Immature natural killer cell (primary cell): ENCODE data around the gene FAM53B. TPM values are rescaled to one million over a fixed set of nuclear protein-coding genes. Genes with fewer than 3 reads are reported as not detected.

Source experiments
- DNase-seq, 3 donors: peaks; one replicate each; pipeline ENCODE4 v3.0.0; 2022; ENCODE audit warnings: mixed read lengths in 1 of 3
- H3K27ac Mint-ChIP-seq, 6 donors: one replicate each; pipeline ENCODE4 v1.8.0; 2020; ENCODE audit warnings: mixed read lengths in 6 of 6, mild to moderate bottlenecking in 5 of 6, inconsistent platforms in 4 of 6, moderate library complexity in 3 of 6
- H3K27me3 Mint-ChIP-seq, 3 donors: one replicate each; pipeline ENCODE4 v1.8.0; 2020 to 2021; ENCODE audit warnings: low read depth in 3 of 3, mild to moderate bottlenecking in 3 of 3, mixed read lengths in 3 of 3, moderate library complexity in 3 of 3, inconsistent platforms in 1 of 3
- H3K36me3 Mint-ChIP-seq, 3 donors: one replicate each; pipeline ENCODE4 v1.8.0; 2020; ENCODE audit warnings: mixed read lengths in 3 of 3, inconsistent platforms in 2 of 3, mild to moderate bottlenecking in 2 of 3
- H3K4me1 Mint-ChIP-seq, 2 donors: one replicate each; pipeline ENCODE4 v1.8.0; 2020; ENCODE audit warnings: inconsistent platforms in 2 of 2, mild to moderate bottlenecking in 2 of 2, mixed read lengths in 2 of 2, moderate library complexity in 1 of 2
- H3K4me3 Mint-ChIP-seq, 5 donors: one replicate each; pipeline ENCODE4 v1.8.0; 2020; ENCODE audit warnings: mild to moderate bottlenecking in 5 of 5, mixed read lengths in 5 of 5, inconsistent platforms in 3 of 5, moderate library complexity in 3 of 5
- H3K9me3 Mint-ChIP-seq, 6 donors: one replicate each; pipeline ENCODE4 v1.8.0; 2020; ENCODE audit warnings: mild to moderate bottlenecking in 6 of 6, mixed read lengths in 6 of 6, inconsistent platforms in 4 of 6, moderate library complexity in 3 of 6
- polyA plus RNA-seq, 3 donors: library from polyadenylated mRNA; unstranded; fragments of 300-500 nt; fragmentation: Illumina TruSeq; gene quantifications; one replicate each; pipeline ENCODE4 v1.2.3, GENCODE V29; 2021

Gene FAM53B
- polyA plus RNA-seq, 3 donors from 2014 or later, result 12.1 to 62.1 (median 23.8) TPM

DNA sequence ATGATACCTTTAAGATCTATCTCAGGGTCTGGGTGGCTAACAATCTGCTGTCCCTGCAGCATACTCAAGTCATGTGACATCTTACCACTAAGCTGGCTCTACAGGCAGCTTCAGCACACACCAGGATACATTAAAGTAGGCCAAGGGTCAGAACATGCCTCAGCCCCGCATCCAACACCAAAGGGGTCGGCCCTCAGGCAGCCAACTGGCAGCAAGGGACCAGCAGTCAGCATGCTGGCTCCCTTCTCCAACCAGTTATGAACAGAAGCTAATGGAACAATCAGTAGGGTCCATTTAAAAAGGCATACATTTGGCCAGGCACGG, 37.1 kb downstream of the FAM53B start:
- H3K27me3 Mint-ChIP-seq, result peaks cover 10 to 16% (median 12%) of the 10 kb centered on the region in 3 donors
- peak overlapping the region; percentile 93 to 99 (median 97) for H3K27ac Mint-ChIP-seq
- no peak for DNase-seq
- H3K36me3 Mint-ChIP-seq, result peaks cover 0 to 35% (median 26%) of the 10 kb centered on the region in 3 donors
- peak overlapping the region in 4 of 5 donors; percentile 20 to 72 (median 52) for H3K4me3 Mint-ChIP-seq
- peaks cover 96% of the 10 kb centered on the region in 2 donors for H3K4me1 Mint-ChIP-seq
- H3K9me3 Mint-ChIP-seq, result no peaks in the 10 kb centered on the region

DNA sequence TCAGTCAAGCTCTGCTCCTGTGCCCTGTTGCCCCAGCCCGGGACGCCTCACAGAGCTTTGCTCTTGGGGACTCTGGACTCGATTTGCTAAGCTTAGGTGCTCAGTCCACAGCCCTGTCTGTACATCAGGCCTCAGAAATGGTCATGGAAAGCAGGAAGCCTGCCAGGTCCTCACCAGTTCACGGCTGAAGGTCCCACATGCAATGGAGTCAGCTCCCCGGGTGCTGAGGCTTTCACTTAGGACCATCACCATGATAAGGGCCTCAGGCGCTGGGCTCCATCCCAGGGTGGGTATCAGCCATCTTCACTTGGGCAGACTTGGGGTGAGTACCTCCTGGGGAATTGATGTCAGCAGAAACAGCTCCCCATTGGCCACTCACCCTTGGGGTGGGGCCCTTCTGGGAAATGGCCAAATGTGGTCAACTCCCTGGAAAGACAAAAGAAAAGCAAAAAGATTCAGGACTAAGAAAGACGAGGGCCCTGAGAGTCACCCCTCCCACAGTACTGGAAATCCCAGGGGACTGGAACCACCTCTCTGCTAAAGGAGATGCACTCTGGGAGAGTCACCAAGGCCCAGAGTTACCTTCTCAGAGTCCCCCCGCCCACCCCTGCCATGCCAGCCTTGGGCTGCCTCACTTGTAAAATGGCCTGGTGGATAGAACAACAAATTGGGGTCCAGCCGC, 37.6 kb downstream of the FAM53B start:
- H3K4me3 Mint-ChIP-seq, result peak overlapping the region; percentile 35 to 72 (median 55)
- H3K27ac Mint-ChIP-seq, result peak overlapping the region; percentile 93 to 99 (median 97)
- peaks cover 100% of the 10 kb centered on the region in 2 donors for H3K4me1 Mint-ChIP-seq
- peaks cover 0 to 36% (median 28%) of the 10 kb centered on the region in 3 donors for H3K36me3 Mint-ChIP-seq
- peaks cover 10 to 16% (median 11%) of the 10 kb centered on the region in 3 donors for H3K27me3 Mint-ChIP-seq
- no peaks in the 10 kb centered on the region for H3K9me3 Mint-ChIP-seq
- DNase-seq, result no peak

- Mint-ChIP-seq H3K27me3 (peaks cover 12 to 16% (median 13%) of the 10 kb centered on the region in 3 donors), H3K4me1 (peaks cover 100% of the 10 kb centered on the region in 2 donors), H3K36me3 (peaks cover 0 to 36% (median 28%) of the 10 kb centered on the region in 3 donors), H3K9me3 (no peaks in the 10 kb centered on the region), H3K4me3 (peak overlapping the region; percentile 43 to 74 (median 71)), H3K27ac (peak overlapping the region; percentile 93 to 99 (median 98))
- no peak for DNase-seq
These were observed 38.2 kb downstream of the FAM53B start for GRCh38 chr10:124705817-124706461.

GRCh38 chr10:124705381-124705740, 38.8 kb downstream of the FAM53B start:
- Mint-ChIP-seq H3K27me3 (peaks cover 12 to 17% (median 15%) of the 10 kb centered on the region in 3 donors), H3K4me1 (peaks cover 100% of the 10 kb centered on the region in 2 donors), H3K36me3 (peaks cover 0 to 36% (median 28%) of the 10 kb centered on the region in 3 donors), H3K4me3 (peak overlapping the region; percentile 45 to 74 (median 71)), H3K27ac (peak overlapping the region; percentile 93 to 99 (median 98)), H3K9me3 (no peaks in the 10 kb centered on the region)
- no peak for DNase-seq

DNA sequence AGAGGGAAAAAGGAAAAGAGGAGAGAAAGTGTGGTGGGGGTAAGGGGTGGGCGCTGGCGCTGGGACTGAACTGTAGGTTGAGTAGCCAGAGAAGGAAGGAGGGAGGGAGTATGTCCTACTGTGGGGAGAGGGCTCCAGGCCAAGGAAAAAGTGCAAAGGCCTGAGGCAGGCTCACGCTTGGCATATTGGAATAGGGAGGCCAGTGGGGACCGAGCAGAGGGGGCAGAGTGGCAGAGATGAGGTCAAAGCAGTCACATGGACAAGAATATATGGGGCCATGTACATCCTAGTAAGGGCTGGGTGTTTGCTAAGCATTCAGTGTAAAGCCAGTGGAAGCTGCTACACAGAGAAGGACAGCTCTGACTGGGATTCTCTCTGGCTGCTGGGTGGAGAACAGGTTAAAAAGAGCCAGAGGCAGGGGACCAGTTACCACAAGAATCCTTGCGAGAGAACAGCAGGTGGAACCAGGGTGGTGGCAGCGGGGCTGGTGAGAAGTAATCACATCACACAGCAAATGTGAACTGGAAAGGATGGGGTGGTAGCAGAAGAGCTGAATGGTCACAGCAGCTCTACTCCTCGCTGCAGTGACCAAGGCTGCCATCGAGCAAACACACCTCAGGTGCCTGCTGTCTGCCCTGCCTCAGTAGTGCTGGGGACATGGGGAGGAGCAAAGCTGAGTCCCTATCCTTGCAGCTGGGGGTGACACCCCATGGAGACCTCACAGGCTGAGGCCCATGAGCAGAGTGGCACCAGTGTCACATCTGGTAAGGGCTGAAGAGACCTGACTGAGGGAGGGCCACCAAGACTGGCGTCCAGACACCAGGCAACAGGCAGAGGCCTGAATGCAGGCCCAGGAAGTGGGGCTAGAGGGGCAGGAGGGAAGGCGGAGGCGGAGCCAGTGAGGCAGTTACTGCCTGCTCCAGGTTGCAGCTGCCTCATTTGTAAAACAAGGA, 39.5 kb downstream of the FAM53B start:
- H3K4me3 Mint-ChIP-seq, result peak overlapping the region; percentile 45 to 74 (median 71)
- DNase-seq, result peak in 2 of 3 donors; percentile 39 to 48
- H3K27ac Mint-ChIP-seq, result peak overlapping the region; percentile 93 to 99 (median 98)
- H3K4me1 Mint-ChIP-seq, result peaks cover 100% of the 10 kb centered on the region in 2 donors
- H3K9me3 Mint-ChIP-seq, result no peaks in the 10 kb centered on the region
- peaks cover 10 to 18% (median 15%) of the 10 kb centered on the region in 3 donors for H3K27me3 Mint-ChIP-seq
- peaks cover 0 to 36% (median 28%) of the 10 kb centered on the region in 3 donors for H3K36me3 Mint-ChIP-seq

GRCh38 chr10:124703778-124704427, 40.3 kb downstream of the FAM53B start:
- peaks cover 100% of the 10 kb centered on the region in 2 donors for H3K4me1 Mint-ChIP-seq
- H3K9me3 Mint-ChIP-seq, result no peaks in the 10 kb centered on the region
- H3K4me3 Mint-ChIP-seq, result peak overlapping the region in 4 of 5 donors; percentile 50 to 79 (median 74)
- peaks cover 9 to 16% (median 11%) of the 10 kb centered on the region in 3 donors for H3K27me3 Mint-ChIP-seq
- DNase-seq, result no peak
- peak overlapping the region; percentile 93 to 99 (median 98) for H3K27ac Mint-ChIP-seq
- peaks cover 0 to 36% (median 28%) of the 10 kb centered on the region in 3 donors for H3K36me3 Mint-ChIP-seq

GRCh38 chr10:124703372-124703771, 40.8 kb downstream of the FAM53B start:
- Mint-ChIP-seq H3K4me3 (peak overlapping the region; percentile 61 to 79 (median 75)), H3K9me3 (no peaks in the 10 kb centered on the region), H3K27ac (peak overlapping the region; percentile 93 to 99 (median 98)), H3K4me1 (peaks cover 100% of the 10 kb centered on the region in 2 donors), H3K36me3 (peaks cover 0 to 38% (median 28%) of the 10 kb centered on the region in 3 donors), H3K27me3 (peaks cover 11 to 17% (median 13%) of the 10 kb centered on the region in 3 donors)
- DNase-seq, result no peak

- Mint-ChIP-seq H3K27ac (peak overlapping the region; percentile 93 to 99 (median 98)), H3K4me1 (peaks cover 100% of the 10 kb centered on the region in 2 donors), H3K9me3 (no peaks in the 10 kb centered on the region), H3K36me3 (peaks cover 0 to 35% (median 21%) of the 10 kb centered on the region in 3 donors), H3K4me3 (peak overlapping the region; percentile 61 to 79 (median 75)), H3K27me3 (peaks cover 12 to 20% (median 18%) of the 10 kb centered on the region in 3 donors)
- DNase-seq, result peak; percentile 40 to 48 (median 46)
These were observed 42.1 kb downstream of the FAM53B start for GRCh38 chr10:124701881-124702656.

DNA sequence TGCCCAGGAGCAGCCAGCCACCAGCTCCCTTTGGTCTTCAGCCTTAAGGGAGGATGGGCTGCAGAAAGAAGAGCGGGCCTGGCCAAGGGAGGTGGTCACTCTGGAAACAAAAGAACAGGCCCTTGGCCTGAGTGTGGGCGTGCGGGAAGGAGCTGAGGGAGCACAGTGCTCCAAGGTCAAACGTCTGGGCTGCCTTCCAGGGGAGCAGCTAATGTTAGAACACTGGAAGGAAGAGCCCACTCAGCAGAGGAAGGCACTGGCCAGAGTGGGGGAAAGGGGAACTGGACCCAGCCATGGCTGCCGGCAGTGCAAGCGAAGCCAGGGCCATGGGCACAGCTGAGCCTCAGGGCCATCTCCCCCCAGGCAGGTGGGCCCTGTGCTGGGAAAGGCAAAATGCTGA, 42.7 kb downstream of the FAM53B start:
- H3K27me3 Mint-ChIP-seq, result peaks cover 16 to 24% (median 23%) of the 10 kb centered on the region in 3 donors
- peaks cover 100% of the 10 kb centered on the region in 2 donors for H3K4me1 Mint-ChIP-seq
- peak overlapping the region; percentile 93 to 99 (median 98) for H3K27ac Mint-ChIP-seq
- no peaks in the 10 kb centered on the region for H3K9me3 Mint-ChIP-seq
- no peak for DNase-seq
- peaks cover 0 to 32% (median 18%) of the 10 kb centered on the region in 3 donors for H3K36me3 Mint-ChIP-seq
- H3K4me3 Mint-ChIP-seq, result peak overlapping the region; percentile 62 to 80 (median 76)

GRCh38 chr10:124701038-124701365, 43.2 kb downstream of the FAM53B start:
- H3K9me3 Mint-ChIP-seq, result no peaks in the 10 kb centered on the region
- peaks cover 100% of the 10 kb centered on the region in 2 donors for H3K4me1 Mint-ChIP-seq
- peaks cover 0 to 32% (median 15%) of the 10 kb centered on the region in 3 donors for H3K36me3 Mint-ChIP-seq
- H3K4me3 Mint-ChIP-seq, result peak overlapping the region; percentile 62 to 80 (median 76)
- H3K27me3 Mint-ChIP-seq, result peaks cover 17 to 27% (median 26%) of the 10 kb centered on the region in 3 donors
- H3K27ac Mint-ChIP-seq, result peak overlapping the region; percentile 93 to 99 (median 98)
- DNase-seq, result no peak

DNA sequence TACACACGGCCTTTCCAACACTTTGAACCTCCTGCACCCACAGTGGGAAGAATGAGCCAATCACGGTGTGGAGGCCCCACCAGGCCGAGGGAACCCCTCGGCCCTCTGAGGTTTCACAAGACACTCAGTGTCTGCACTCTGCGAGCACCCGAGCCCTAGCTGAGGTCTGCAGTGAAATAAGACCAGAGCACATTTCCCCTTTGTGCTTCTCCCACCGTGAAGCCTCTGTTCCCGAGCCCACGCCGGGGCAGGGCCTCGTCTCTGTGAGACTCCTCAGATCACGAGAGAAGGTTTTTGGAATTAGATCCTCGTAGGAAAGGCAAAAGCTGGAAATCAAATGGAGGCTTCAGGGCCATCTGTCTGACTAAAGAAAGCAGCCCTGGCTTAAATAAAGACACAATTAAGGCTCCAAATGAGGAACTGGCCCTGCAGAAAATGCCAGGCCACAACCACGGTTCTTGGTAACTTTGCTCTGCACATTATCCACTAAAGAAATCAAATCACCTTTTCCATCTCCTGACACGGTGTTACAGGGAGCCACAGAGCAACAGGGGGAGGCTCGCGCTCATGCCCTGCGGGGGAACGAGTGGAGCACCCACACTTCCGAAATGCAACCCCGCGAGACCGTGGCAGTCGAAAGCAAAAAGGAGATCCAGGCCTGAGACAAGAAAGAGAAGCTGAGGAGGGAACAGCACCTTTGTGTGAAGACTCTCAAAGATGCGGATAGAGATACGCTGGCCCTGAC, 43.7 kb downstream of the FAM53B start:
- peaks cover 0 to 32% (median 15%) of the 10 kb centered on the region in 3 donors for H3K36me3 Mint-ChIP-seq
- peaks cover 17 to 27% (median 26%) of the 10 kb centered on the region in 3 donors for H3K27me3 Mint-ChIP-seq
- no peaks in the 10 kb centered on the region for H3K9me3 Mint-ChIP-seq
- peak overlapping the region; percentile 93 to 99 (median 98) for H3K27ac Mint-ChIP-seq
- H3K4me1 Mint-ChIP-seq, result peaks cover 100% of the 10 kb centered on the region in 2 donors
- DNase-seq, result no peak
- peak overlapping the region; percentile 62 to 80 (median 76) for H3K4me3 Mint-ChIP-seq
